Large intestine (tissue), 3 donors: Measurements from ENCODE around the gene LRP2BP. TPM values are rescaled to one million over a fixed set of nuclear protein-coding genes. Genes with fewer than 3 reads are reported as not detected.
"Not testable (repeated sequence)": the region's sequence is repeated elsewhere in the genome, so short reads cannot be mapped to it uniquely, and the experiment has no call there.

Experiments
- DNase-seq, 2 donors: peaks; one replicate each; pipeline versions ENCODE4 v3.0.0 to v3.0.0-alpha.2; 2013
- H3K27ac ChIP-seq: one replicate; pipeline ENCODE4 v1.5.1; 2013; ENCODE audit warnings: low read length
- H3K27me3 ChIP-seq: 2 replicates; pipeline ENCODE4 v1.6.1; 2013; ENCODE audit warnings: low read length; ENCODE audit not compliant: control insufficient read depth, insufficient read depth
- H3K36me3 ChIP-seq: 2 replicates; pipeline ENCODE4 v1.6.1; 2013; ENCODE audit warnings: low read length; ENCODE audit not compliant: control insufficient read depth, insufficient read depth
- H3K4me1 ChIP-seq: one replicate; pipeline ENCODE4 v1.6.1; 2013; ENCODE audit warnings: low read length; ENCODE audit not compliant: control insufficient read depth, insufficient read depth
- H3K4me3 ChIP-seq: one replicate; pipeline ENCODE4 v1.5.1; 2013; ENCODE audit warnings: low read length
- H3K9me3 ChIP-seq: one replicate; pipeline ENCODE4 v1.6.1; 2013; ENCODE audit warnings: mild to moderate bottlenecking, low read depth, low read length, moderate library complexity; ENCODE audit not compliant: control insufficient read depth
- WGBS: methylation state at CpG from one replicate; pipeline ENCODE4 v1.1.5; 2013; ENCODE audit warnings: low lambda C conversion rate; ENCODE audit not compliant: insufficient coverage; 5-methylcytosine and 5-hydroxymethylcytosine counted together
- polyA plus RNA-seq: library from polyadenylated mRNA; unstranded; fragments of 120-200 nt; gene quantifications from one replicate; pipeline ENCODE4 v1.2.1, GENCODE V29; 2013

LRP2BP gene
- polyA plus RNA-seq, 1 donor, result 2.6 TPM

DNA sequence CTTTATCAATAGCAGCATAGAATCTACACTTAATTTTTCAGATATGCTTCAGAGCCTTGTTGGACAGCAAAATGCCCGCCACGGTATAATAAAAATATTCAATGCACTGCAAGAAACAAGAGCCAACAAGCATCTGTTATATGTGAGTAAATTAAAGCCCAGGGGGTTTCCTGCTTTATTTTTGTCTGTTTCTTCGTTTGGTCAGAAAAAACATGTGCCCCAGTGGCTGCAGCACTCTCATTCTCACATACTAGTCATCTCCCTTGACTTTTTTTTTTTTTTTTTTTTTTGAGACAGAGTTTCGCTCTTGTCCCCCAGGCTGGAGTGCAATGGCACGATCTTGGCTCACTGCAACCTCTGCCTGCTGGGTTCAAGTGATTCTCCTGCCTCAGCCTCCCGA lies 33.2 kb downstream of the LRP2BP start:
- H3K9me3 ChIP-seq, H3K36me3 ChIP-seq, H3K27ac ChIP-seq, H3K4me1 ChIP-seq, H3K4me3 ChIP-seq, H3K27me3 ChIP-seq, DNase-seq: not testable (repeated sequence)
- no CpG with 5 or more reads among the region's 6 CpGs for WGBS

DNA sequence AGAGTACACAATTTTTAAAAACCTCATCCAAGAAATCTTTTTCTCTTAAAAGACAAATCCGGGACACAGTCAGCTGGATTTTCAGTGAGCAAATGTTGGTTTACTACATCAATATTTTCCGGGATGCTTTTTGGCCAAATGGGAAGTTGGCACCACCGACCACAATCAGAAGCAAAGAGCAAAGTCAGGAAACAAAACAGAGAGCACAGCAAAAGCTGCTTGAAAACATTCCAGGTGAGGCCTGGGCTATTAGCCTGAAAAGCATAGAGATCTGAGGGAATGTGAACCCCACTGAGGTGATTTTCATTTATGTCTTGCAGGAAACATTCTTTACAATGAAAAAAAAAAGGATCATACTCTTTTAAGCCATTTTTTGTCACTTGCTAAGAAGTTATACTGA lies 33.9 kb downstream of the LRP2BP start:
- Histone ChIP-seq H3K27me3 (no peaks in the 10 kb centered on the region), H3K9me3 (no peaks in the 10 kb centered on the region), H3K36me3 (peaks cover 10% of the 10 kb centered on the region), H3K4me1 (no peaks in the 10 kb centered on the region), H3K4me3 (no peak overlapping the region), H3K27ac (no peak overlapping the region)
- 100% methylated on average over 1 of the region's 3 CpGs for WGBS
- no peak for DNase-seq

DNA sequence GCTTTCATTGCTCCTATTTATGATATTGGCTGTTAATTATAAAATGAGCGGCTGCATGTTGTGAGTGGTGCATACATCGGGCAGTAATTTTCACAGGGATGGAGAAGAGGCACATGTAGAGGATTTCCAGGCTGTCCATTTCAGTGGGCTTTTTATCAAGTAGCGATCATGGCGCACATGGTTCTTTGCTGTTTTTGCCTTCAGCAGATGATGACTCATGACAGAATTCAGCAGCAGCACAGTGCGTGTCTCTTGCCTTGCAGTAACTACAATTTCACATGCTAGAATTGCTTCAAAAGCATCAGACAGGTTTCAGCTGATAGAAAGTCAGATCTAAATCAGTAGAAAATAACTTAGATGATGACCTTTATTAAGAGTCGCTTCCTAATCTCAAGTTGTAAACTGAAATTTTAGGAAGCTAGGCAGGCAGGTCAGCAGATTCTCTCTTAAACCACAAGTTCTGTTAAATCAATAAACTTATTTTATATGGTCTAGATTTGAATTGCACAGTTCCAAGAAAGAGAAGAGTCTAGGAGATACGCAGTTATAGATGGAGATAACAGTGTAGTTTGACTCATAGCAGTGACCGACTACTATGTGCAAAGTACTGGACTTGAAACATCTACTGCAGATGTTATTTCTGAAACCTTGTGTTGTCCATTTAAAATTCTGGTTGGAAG lies 35.8 kb downstream of the LRP2BP start:
- 87% methylated on average over 3 of the region's 8 CpGs for WGBS
- H3K36me3 ChIP-seq, result peaks cover 10% of the 10 kb centered on the region
- DNase-seq, result no peak
- no peaks in the 10 kb centered on the region for H3K27me3 ChIP-seq
- no peak overlapping the region for H3K4me3 ChIP-seq
- H3K9me3 ChIP-seq, result no peaks in the 10 kb centered on the region
- H3K4me1 ChIP-seq, result no peaks in the 10 kb centered on the region
- no peak overlapping the region for H3K27ac ChIP-seq

DNA sequence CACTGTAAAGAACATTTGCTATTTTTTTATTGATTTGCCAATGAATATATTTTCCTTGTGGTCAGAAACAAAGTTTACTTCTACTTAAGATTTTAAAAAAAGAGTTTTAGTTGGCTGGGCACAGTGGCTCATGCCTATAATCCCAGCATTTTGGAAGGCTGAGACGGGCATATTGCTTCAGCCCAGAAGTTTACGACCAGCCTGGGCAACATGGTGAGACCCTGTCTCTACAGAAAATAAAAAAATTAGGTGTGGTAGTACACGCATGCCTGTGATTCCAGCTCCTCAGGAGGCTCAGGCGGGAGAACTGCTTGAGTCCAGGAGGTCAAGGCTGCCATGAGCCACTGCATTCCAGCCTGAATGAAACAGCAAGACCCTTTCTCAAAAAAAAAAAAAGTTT lies 36.8 kb downstream of the LRP2BP start:
- peaks cover 15% of the 10 kb centered on the region for H3K36me3 ChIP-seq
- no peak overlapping the region for H3K27ac ChIP-seq
- H3K4me1 ChIP-seq, result no peaks in the 10 kb centered on the region
- DNase-seq, result no peak
- no peaks in the 10 kb centered on the region for H3K9me3 ChIP-seq
- no CpG with 5 or more reads among the region's 4 CpGs for WGBS
- H3K27me3 ChIP-seq, result no peaks in the 10 kb centered on the region
- H3K4me3 ChIP-seq, result no peak overlapping the region

DNA sequence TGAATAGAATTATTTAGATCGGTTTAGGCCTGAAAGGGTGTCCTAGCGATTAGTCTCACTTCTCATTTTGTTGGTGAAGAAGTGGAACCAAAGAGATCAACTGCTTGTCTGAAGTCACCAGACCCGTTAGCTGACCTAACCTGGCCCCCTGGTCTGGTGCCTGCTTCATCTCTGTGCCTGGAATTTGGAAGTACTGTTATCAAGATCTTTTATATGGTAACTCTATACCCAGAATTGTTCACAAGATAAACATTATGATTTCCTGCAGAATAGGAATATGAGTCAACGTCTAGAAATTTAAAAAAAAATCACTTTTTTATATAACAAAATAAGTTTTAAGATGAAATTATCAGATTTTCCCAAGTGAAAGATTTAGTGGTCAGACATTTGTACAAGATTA lies 37.2 kb downstream of the LRP2BP start:
- 94% methylated on average over 3 of the region's 4 CpGs for WGBS
- peaks cover 16% of the 10 kb centered on the region for H3K36me3 ChIP-seq
- DNase-seq, result no peak
- H3K4me1 ChIP-seq, result no peaks in the 10 kb centered on the region
- H3K9me3 ChIP-seq, result no peaks in the 10 kb centered on the region
- H3K27me3 ChIP-seq, result no peaks in the 10 kb centered on the region
- no peak overlapping the region for H3K4me3 ChIP-seq
- no peak overlapping the region for H3K27ac ChIP-seq

DNA sequence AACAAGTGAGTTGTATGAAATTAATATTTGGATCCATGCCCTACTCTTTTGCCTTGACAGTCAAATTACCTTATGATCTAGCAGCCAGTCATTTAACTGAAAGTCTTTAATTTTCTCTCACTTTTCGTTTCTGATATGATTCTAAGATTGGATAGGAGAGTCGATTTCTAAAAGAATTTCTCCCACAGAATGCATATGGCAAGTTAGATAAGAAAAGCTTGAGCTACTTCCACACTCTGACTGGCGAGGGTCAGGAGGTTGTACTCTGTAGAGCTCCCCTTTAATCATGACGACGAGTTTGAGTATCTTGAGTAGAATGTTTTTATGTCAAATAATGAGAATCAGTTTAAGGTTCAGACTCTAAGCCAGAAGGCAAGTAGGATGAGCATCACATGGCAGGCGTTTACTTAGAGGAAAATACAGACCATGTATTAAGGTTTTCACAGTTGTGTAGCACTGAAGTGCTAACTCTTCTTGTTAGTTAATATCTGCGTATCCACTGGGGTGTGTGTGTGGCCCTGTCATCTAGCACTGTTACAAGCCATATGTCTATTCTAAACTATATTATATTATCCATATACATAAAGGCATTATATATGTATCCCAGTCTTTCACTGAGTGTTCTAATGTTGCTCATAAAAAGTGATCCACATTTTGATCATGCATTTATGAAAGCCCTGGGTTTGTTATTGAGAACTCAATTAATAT lies 37.8 kb downstream of the LRP2BP start:
- no peak overlapping the region for H3K27ac ChIP-seq
- DNase-seq, result no peak
- H3K4me1 ChIP-seq, result no peaks in the 10 kb centered on the region
- 69% methylated on average over 2 of the region's 7 CpGs for WGBS
- no peaks in the 10 kb centered on the region for H3K9me3 ChIP-seq
- H3K4me3 ChIP-seq, result no peak overlapping the region
- no peaks in the 10 kb centered on the region for H3K27me3 ChIP-seq
- H3K36me3 ChIP-seq, result peaks cover 14% of the 10 kb centered on the region

DNA sequence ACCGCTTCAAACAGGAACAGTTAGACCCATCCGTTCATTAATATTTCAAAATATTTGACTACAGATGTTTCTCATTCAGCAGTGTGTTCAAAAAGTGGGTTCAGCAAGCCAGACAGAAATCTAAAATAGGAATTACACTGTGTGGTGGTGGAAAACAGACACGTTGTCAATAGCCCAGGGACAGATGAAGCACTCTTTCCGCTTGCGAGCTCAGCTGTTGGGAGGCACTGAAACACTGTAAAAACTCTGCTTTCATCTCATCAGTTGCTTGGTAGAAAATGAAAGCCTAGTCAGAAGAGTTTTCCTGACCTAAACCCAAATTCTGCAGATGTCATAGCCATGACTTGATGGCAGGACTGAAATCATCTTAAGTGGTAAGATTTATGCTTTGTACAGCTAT lies 38.5 kb downstream of the LRP2BP start:
- H3K27me3 ChIP-seq, result no peaks in the 10 kb centered on the region
- H3K4me3 ChIP-seq, result no peak overlapping the region
- no peaks in the 10 kb centered on the region for H3K9me3 ChIP-seq
- WGBS, result 100% methylated on average over 2 of the region's 5 CpGs
- DNase-seq, result no peak
- no peak overlapping the region for H3K27ac ChIP-seq
- no peaks in the 10 kb centered on the region for H3K4me1 ChIP-seq
- H3K36me3 ChIP-seq, result peaks cover 18% of the 10 kb centered on the region

DNA sequence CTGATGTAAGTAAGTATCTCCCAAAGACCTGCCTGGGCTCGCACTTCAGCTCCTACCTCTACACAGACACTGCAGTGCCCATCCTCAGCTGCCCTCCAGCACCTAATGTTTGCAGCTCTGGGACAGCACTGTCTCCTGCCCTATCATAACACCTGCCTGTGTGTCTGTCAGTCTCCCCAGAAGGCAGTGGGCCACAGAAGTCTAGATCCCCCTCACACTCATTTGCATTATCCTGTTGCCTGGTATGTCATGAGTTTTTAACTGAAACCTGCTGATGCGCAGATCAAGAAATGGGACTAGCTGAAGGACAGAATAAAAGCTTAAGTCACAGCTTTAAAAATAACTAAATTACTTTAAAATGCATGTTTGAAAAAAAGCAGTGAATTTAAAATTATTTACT lies 43.0 kb downstream of the LRP2BP start:
- Histone ChIP-seq H3K4me1 (no peaks in the 10 kb centered on the region), H3K36me3 (peaks cover 31% of the 10 kb centered on the region), H3K4me3 (no peak overlapping the region), H3K9me3 (no peaks in the 10 kb centered on the region), H3K27me3 (no peaks in the 10 kb centered on the region), H3K27ac (no peak overlapping the region)
- no peak for DNase-seq
- WGBS, result no CpG with 5 or more reads among the region's 2 CpGs

DNA sequence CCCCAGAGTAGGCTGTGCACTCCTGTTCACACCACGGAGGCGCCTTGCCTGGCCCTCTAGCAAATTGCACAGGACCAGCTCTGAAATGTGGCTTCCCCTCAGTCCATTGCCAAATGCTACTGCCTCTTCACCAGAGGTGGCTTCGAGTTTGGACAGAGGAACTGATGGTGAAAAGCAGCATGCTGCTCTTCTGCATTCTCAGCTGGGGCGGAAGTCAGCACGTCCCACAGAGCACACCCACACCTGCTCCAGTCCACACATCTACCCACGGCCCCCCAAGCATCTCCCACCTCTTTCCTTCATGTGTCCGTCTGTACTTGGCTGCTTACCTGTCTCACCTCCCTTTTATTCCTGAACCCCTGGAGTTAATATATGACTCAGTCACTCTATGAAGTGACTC lies 43.5 kb downstream of the LRP2BP start:
- no peaks in the 10 kb centered on the region for H3K9me3 ChIP-seq
- no peaks in the 10 kb centered on the region for H3K4me1 ChIP-seq
- no peak overlapping the region for H3K4me3 ChIP-seq
- peaks cover 29% of the 10 kb centered on the region for H3K36me3 ChIP-seq
- no peak overlapping the region for H3K27ac ChIP-seq
- no peak for DNase-seq
- H3K27me3 ChIP-seq, result no peaks in the 10 kb centered on the region
- WGBS, result no CpG with 5 or more reads among the region's 7 CpGs

DNA sequence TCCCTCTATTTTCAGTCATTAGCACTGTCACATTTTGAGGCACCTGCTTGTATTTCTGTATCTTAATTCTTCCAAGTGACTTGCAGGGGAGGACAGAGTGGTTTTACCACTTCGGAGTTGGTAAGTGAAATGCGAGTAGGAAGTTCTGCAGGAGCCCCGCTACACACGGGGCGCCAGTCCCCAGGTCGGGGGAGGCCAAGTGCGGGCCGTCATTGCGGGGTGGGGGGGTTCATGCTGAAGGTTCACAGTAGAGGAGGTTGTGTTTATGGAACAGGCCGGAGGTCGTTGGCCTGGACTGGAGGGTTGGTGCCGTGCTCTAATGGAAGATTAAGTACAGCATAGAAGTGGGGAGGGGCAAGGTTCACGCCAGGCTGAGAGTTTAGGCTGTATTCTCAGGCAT lies 44.0 kb downstream of the LRP2BP start:
- no peaks in the 10 kb centered on the region for H3K4me1 ChIP-seq
- no peaks in the 10 kb centered on the region for H3K9me3 ChIP-seq
- DNase-seq, result no peak
- WGBS, result no CpG with 5 or more reads among the region's 13 CpGs
- no peak overlapping the region for H3K4me3 ChIP-seq
- H3K27ac ChIP-seq, result no peak overlapping the region
- H3K36me3 ChIP-seq, result peaks cover 33% of the 10 kb centered on the region
- no peaks in the 10 kb centered on the region for H3K27me3 ChIP-seq
